ENCODE data around the gene PFKL. TPM values are rescaled to one million over a fixed set of nuclear protein-coding genes. Genes with fewer than 3 reads are reported as not detected.
A peak's percentile ranks its signal among the peaks of the same experiment; 100 is the strongest.

Gene PFKL
- polyA plus RNA-seq, 2 of the 4 experiments (the other 2 are of a cell fraction) = 23.2 to 38.7 TPM

GRCh38 chr21:44303490-44303981, 3.7 kb downstream of the PFKL start:
- ATAC-seq (no peak), DNase-seq (ENCODE audit: low read depth in 1 of 2, low spot score in 1 of 2) (no peak), FAIRE-seq (no peak)
- no peak overlapping the region for H3K27ac ChIP-seq
- H3K4me2 ChIP-seq = no peak overlapping the region
- H3K4me1 ChIP-seq = peaks cover 10% of the 10 kb centered on the region; the same call in 1 of the 3 replicates
- ChIA-PET POLR2A (no interaction called here), CTCF (interaction anchor here (0.6 to 3.4 kb wide), 6 partner anchors 9 to 152 kb away, joined by 3 to 15 read pairs (median 3); no protein-coding TSS in a partner anchor)
- no peak for TF ChIP-seq EHF (CRISPR knock-in tag; IDR thresholded peaks at IDR 0.05)
- TF ChIP-seq ZFP36 (IDR thresholded peaks at IDR 0.05; ENCODE audit: borderline replicate concordance, partially characterized antibody) = no peak
- 85% methylated on average over 12 of the region's 12 CpGs for WGBS (ENCODE audit: missing lambda C conversion rate)
- H3K9me3 ChIP-seq = no peaks in the 10 kb centered on the region
- no peak overlapping the region for H3K4me3 ChIP-seq

GRCh38 chr21:44304011-44304616, 4.3 kb downstream of the PFKL start:
- Histone ChIP-seq H3K9me3 (no peaks in the 10 kb centered on the region), H3K27ac (no peak overlapping the region; a peak in 1 of 6 replicates), H3K4me3 (no peak overlapping the region), H3K4me1 (peaks cover 10% of the 10 kb centered on the region; the same call in 1 of the 3 replicates), H3K4me2 (no peak overlapping the region)
- no peak for DNase-seq (ENCODE audit: low read depth in 1 of 2, low spot score in 1 of 2)
- no peak for FAIRE-seq
- no peak for ATAC-seq
- TF ChIP-seq RFX5 (IDR thresholded peaks at IDR 0.05) (no peak), HDAC2 (IDR thresholded peaks at IDR 0.05) (no peak), FOSL2 (IDR thresholded peaks at IDR 0.05) (no peak), FOSL2 (CRISPR knock-in tag; IDR thresholded peaks at IDR 0.05) (no peak), CHD4 (IDR thresholded peaks at IDR 0.05; ENCODE audit: borderline replicate concordance) (no peak), POLR2A (IDR thresholded peaks at IDR 0.05; ENCODE audit: low read length) (no peak), RARB (CRISPR knock-in tag; IDR thresholded peaks at IDR 0.05) (no peak), ZFP36 (IDR thresholded peaks at IDR 0.05; ENCODE audit: borderline replicate concordance, partially characterized antibody) (no peak)
- WGBS (ENCODE audit: missing lambda C conversion rate) = 89% methylated on average over 12 of the region's 16 CpGs
- ChIA-PET CTCF (interaction anchor here (0.7 to 3.4 kb wide), 10 partner anchors 9 to 436 kb away, joined by 3 to 15 read pairs (median 3); no protein-coding TSS in a partner anchor), POLR2A (no interaction called here)

GRCh38 chr21:44304877-44305293, 5.0 kb downstream of the PFKL start:
- peak; percentile 57 to 80; a peak in 4 of 6 replicates for ATAC-seq
- Histone ChIP-seq H3K4me2 (no peak overlapping the region), H3K9me3 (no peaks in the 10 kb centered on the region), H3K27ac (no peak overlapping the region), H3K4me1 (peaks cover 10% of the 10 kb centered on the region; the same call in 1 of the 3 replicates), H3K4me3 (no peak overlapping the region)
- DNase-seq (ENCODE audit: low read depth in 1 of 2, low spot score in 1 of 2) = peak; percentile 39 to 54
- 49% methylated on average over 5 of the region's 8 CpGs for WGBS (ENCODE audit: missing lambda C conversion rate)
- FAIRE-seq = no peak
- ChIA-PET POLR2A (no interaction called here), CTCF (interaction anchor here (0.6 to 3.4 kb wide), 9 partner anchors 10 to 436 kb away, joined by 3 to 15 read pairs (median 3); no protein-coding TSS in a partner anchor)
- TF ChIP-seq RAD21 (conservative IDR thresholded peaks at IDR 0.05 in 1 of 2, IDR thresholded peaks at IDR 0.05 in 1 of 2) = peak in 1 of 2 experiments; percentile 31; a peak in 2 of 5 replicates
- TF ChIP-seq, protein P1, sequence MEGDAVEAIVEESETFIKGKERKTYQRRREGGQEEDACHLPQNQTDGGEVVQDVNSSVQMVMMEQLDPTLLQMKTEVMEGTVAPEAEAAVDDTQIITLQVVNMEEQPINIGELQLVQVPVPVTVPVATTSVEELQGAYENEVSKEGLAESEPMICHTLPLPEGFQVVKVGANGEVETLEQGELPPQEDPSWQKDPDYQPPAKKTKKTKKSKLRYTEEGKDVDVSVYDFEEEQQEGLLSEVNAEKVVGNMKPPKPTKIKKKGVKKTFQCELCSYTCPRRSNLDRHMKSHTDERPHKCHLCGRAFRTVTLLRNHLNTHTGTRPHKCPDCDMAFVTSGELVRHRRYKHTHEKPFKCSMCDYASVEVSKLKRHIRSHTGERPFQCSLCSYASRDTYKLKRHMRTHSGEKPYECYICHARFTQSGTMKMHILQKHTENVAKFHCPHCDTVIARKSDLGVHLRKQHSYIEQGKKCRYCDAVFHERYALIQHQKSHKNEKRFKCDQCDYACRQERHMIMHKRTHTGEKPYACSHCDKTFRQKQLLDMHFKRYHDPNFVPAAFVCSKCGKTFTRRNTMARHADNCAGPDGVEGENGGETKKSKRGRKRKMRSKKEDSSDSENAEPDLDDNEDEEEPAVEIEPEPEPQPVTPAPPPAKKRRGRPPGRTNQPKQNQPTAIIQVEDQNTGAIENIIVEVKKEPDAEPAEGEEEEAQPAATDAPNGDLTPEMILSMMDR (IDR thresholded peaks at IDR 0.05) = peak; percentile 48
- TF ChIP-seq CBX2 (IDR thresholded peaks at IDR 0.05; ENCODE audit: borderline replicate concordance, low read depth) = no peak
- TF ChIP-seq TFCP2L1 (CRISPR knock-in tag; IDR thresholded peaks at IDR 0.05) = no peak
- 0 out of 3 replicates have a peak, but pooled peaks have one; percentile 33 for TF ChIP-seq SMC3 (IDR thresholded peaks at IDR 0.05)

DNA sequence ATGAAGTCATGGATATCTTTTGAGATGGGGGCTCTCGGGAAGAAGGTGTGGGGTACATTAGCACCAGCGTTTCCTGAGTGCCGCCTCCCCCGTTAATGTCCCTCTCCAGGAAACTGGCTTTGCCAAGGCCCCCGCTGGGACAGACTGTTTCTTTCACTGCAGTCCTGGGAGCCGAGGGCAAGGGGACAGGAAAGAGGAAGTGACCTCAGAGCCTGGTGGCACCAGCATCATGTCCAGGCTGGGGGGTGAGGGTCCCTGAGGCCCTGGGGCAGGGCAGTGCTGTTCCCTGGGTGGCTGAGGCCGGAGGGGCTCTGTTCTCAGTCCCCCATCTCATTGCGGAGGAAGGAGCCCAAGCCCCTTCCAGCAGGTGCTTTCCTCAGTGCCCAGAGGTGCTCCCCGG, 5.8 kb downstream of the PFKL start:
- no peak for FAIRE-seq
- H3K9me3 ChIP-seq = no peaks in the 10 kb centered on the region
- H3K4me1 ChIP-seq = peaks cover 10% of the 10 kb centered on the region; the same call in 1 of the 3 replicates
- 88% methylated on average over 8 of the region's 9 CpGs for WGBS (ENCODE audit: missing lambda C conversion rate)
- no peak overlapping the region for H3K27ac ChIP-seq
- POLR2A ChIA-PET = no interaction called here
- CTCF ChIA-PET = interaction anchor here (0.6 to 3.4 kb wide), 5 partner anchors 9 to 35 kb away, joined by 3 to 15 read pairs (median 8); no protein-coding TSS in a partner anchor
- H3K4me2 ChIP-seq = no peak overlapping the region
- DNase-seq (ENCODE audit: low read depth in 1 of 2, low spot score in 1 of 2) = no peak
- H3K4me3 ChIP-seq = no peak overlapping the region
- TF ChIP-seq JUN (IDR thresholded peaks at IDR 0.05) (no peak), HOXB5 (CRISPR knock-in tag; IDR thresholded peaks at IDR 0.05) (no peak), PHF8 (IDR thresholded peaks at IDR 0.05; ENCODE audit: borderline replicate concordance, low read depth) (no peak), FOSB (CRISPR knock-in tag; IDR thresholded peaks at IDR 0.05) (no peak), CEBPB (IDR thresholded peaks at IDR 0.05) (no peak), POLR2AphosphoS2 (conservative IDR thresholded peaks at IDR 0.05; ENCODE audit: low read length) (no peak)
- ATAC-seq = no peak
